ENCODE measurements around the gene MAP3K9.

MAP3K9 gene

DNA sequence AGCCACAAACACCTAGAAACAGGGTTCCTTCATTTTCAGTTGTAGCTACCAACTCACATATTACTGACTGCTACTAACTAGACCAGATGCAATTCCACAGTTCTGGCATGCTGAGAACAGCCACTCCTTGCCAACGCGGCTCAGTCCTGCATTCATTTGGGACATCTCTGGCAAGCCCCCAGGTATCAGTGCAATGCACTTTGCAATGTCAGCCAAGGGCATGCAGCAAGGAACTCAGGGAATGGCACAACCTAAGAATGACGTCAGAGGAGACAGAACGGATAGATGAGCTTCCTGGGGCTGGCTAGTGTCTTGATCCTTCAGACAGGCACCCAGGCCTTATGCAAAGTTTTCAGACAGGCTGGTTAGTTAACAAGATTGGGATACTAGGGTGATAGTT lies 29.6 kb downstream of the MAP3K9 start:
- no peaks in the 10 kb centered on the region for H3K36me3 ChIP-seq (ENCODE audit: insufficient read depth, low read length)
- no peaks in the 10 kb centered on the region for H3K9me3 ChIP-seq (replicated peaks; ENCODE audit: low read length)
- no peak overlapping the region for H3K4me3 ChIP-seq (ENCODE audit: low read length)
- no peak overlapping the region for H3K4me2 ChIP-seq (ENCODE audit: low read length)
- H3K4me1 ChIP-seq (ENCODE audit: control insufficient read depth, insufficient read depth, low read length) = peaks cover 17% of the 10 kb centered on the region
- H3K27me3 ChIP-seq (ENCODE audit: control insufficient read depth, insufficient read depth, low read length) = no peaks in the 10 kb centered on the region
- H3K9ac ChIP-seq (ENCODE audit: low read depth, low read length) = no peak overlapping the region

DNA sequence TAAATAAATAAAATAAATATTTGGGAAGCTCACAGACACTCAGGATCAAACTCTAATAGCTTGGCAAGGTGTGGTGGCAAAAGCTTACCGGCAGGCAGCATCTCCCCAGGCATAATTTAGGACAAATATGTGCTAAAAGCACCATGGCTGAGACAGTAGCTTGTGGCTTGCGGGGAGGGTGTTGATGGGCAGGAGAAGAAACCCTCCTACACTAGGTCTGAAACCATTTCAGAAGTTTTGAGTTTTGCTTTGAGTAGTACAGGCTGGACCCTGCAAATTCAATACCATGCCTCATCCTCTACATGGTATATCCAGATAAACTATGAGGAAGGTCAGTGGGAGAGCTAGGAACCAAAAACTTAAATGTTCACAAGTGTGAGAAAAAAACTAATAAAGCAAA lies 33.1 kb downstream of the MAP3K9 start:
- H3K9ac ChIP-seq (ENCODE audit: low read depth, low read length) = no peak overlapping the region
- H3K36me3 ChIP-seq (ENCODE audit: insufficient read depth, low read length) = no peaks in the 10 kb centered on the region
- H3K4me3 ChIP-seq (ENCODE audit: low read length) = no peak overlapping the region
- H3K27me3 ChIP-seq (ENCODE audit: control insufficient read depth, insufficient read depth, low read length) = peaks cover 8% of the 10 kb centered on the region
- H3K4me2 ChIP-seq (ENCODE audit: low read length) = no peak overlapping the region
- H3K4me1 ChIP-seq (ENCODE audit: control insufficient read depth, insufficient read depth, low read length) = no peaks in the 10 kb centered on the region
- H3K9me3 ChIP-seq (replicated peaks; ENCODE audit: low read length) = no peaks in the 10 kb centered on the region

DNA sequence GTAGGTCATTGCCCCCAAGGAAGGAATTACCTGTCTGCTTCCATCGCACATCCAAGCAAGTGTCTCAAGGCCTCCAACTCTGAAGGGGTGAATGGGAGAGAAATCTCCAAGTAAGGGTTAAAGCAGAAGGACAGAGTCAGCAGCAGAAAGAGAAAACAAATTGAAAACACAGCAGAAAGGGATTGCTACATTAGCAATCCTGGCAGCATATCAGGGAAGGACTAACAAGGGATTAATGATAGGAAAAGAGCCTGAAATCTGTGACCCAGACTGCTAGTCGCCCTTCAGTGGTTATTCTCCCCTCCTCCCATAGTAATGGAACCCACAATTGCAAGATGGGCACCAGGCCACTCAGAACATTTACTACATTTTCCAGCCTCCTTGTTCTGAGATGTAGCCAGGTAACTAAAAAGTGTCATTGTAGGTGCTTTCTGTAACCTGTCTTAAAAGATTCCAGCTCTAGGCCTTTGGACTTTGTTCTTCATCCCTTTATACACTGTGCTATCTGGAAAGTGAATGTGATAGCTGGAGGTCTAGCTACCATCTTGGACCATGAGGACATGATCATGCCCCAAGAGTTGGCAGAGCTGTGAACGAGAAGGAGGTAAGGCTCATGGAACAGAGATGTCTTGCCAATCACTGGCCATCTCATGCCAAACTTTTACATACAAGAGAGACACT lies 36.0 kb downstream of the MAP3K9 start:
- H3K9ac ChIP-seq (ENCODE audit: low read depth, low read length) = no peak overlapping the region
- peaks cover 11% of the 10 kb centered on the region for H3K27me3 ChIP-seq (ENCODE audit: control insufficient read depth, insufficient read depth, low read length)
- H3K4me1 ChIP-seq (ENCODE audit: control insufficient read depth, insufficient read depth, low read length) = no peaks in the 10 kb centered on the region
- no peak overlapping the region for H3K4me3 ChIP-seq (ENCODE audit: low read length)
- H3K36me3 ChIP-seq (ENCODE audit: insufficient read depth, low read length) = no peaks in the 10 kb centered on the region
- no peaks in the 10 kb centered on the region for H3K9me3 ChIP-seq (replicated peaks; ENCODE audit: low read length)
- no peak overlapping the region for H3K4me2 ChIP-seq (ENCODE audit: low read length)

DNA sequence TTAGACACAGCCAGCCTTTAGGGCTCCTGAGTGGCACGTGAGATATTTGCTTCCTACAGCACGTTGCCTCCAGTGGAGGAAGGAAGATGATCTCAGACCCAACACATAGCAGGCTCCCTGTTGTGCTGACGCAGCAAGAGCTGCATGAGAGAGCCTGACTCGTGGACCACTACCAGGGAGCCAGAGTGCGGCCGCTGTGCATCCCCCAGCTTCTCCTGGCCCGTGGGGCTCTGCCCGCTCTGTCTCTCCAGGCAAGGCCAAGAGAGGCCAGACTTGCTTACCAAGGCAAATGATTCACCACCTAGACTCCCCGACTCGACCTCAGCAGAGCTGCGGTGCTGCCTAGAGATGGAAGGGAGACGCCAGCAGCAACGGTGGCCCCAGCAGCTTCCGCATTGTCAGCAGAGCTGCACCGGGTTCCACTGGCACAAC lies 37.5 kb downstream of the MAP3K9 start:
- H3K4me2 ChIP-seq (ENCODE audit: low read length) = no peak overlapping the region
- H3K9me3 ChIP-seq (replicated peaks; ENCODE audit: low read length) = no peaks in the 10 kb centered on the region
- H3K9ac ChIP-seq (ENCODE audit: low read depth, low read length) = no peak overlapping the region
- H3K4me1 ChIP-seq (ENCODE audit: control insufficient read depth, insufficient read depth, low read length) = no peaks in the 10 kb centered on the region
- H3K36me3 ChIP-seq (ENCODE audit: insufficient read depth, low read length) = no peaks in the 10 kb centered on the region
- H3K27me3 ChIP-seq (ENCODE audit: control insufficient read depth, insufficient read depth, low read length) = peaks cover 11% of the 10 kb centered on the region
- no peak overlapping the region for H3K4me3 ChIP-seq (ENCODE audit: low read length)

DNA sequence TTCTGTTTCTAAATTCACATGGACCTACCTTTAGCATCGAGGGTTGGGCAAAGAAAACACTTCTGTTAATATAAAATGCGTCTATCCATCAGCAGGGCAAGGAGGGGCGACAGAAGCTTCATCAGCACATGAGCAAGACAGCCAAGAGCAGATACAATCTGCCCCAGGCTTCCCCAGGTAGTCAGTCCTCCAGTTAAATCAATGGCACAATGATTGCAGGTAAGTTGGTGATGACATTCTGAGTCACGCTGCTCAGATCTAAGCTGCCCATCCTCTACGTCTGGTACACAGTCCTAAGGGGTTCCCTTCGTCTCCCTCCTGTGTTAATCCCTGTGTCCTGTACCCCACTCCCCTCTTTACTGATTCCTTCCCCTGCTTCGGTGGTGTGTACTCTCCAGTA lies 38.8 kb downstream of the MAP3K9 start:
- Histone ChIP-seq H3K36me3 (ENCODE audit: insufficient read depth, low read length) (no peaks in the 10 kb centered on the region), H3K27me3 (ENCODE audit: control insufficient read depth, insufficient read depth, low read length) (peaks cover 11% of the 10 kb centered on the region), H3K4me3 (ENCODE audit: low read length) (no peak overlapping the region), H3K4me2 (ENCODE audit: low read length) (no peak overlapping the region), H3K4me1 (ENCODE audit: control insufficient read depth, insufficient read depth, low read length) (no peaks in the 10 kb centered on the region), H3K9me3 (replicated peaks; ENCODE audit: low read length) (no peaks in the 10 kb centered on the region), H3K9ac (ENCODE audit: low read depth, low read length) (no peak overlapping the region)

DNA sequence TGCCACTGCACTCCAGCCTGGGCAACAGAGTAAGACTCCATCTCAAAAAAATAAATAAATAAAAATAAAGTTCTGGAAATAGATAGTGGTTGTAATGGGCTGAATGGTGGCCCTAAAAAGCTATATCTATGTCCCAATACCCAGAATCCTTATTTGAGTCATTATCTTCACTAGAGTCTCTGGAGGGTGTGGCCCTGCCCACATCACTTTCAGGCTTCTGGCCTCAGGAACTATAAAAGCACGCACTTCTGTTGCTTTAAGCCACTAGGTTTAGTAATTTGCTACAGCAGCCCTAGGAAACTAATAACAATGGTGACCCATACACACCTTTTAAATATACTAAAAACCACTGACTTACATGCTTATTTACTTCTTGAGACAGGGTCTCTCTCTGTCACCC lies 49.9 kb downstream of the MAP3K9 start:
- H3K27me3 ChIP-seq (ENCODE audit: control insufficient read depth, insufficient read depth, low read length) = no peaks in the 10 kb centered on the region
- H3K36me3 ChIP-seq (ENCODE audit: insufficient read depth, low read length) = no peaks in the 10 kb centered on the region
- no peaks in the 10 kb centered on the region for H3K9me3 ChIP-seq (replicated peaks; ENCODE audit: low read length)
- no peak overlapping the region for H3K4me3 ChIP-seq (ENCODE audit: low read length)
- no peak overlapping the region for H3K9ac ChIP-seq (ENCODE audit: low read depth, low read length)
- H3K4me1 ChIP-seq (ENCODE audit: control insufficient read depth, insufficient read depth, low read length) = peaks cover 10% of the 10 kb centered on the region
- H3K4me2 ChIP-seq (ENCODE audit: low read length) = no peak overlapping the region

DNA sequence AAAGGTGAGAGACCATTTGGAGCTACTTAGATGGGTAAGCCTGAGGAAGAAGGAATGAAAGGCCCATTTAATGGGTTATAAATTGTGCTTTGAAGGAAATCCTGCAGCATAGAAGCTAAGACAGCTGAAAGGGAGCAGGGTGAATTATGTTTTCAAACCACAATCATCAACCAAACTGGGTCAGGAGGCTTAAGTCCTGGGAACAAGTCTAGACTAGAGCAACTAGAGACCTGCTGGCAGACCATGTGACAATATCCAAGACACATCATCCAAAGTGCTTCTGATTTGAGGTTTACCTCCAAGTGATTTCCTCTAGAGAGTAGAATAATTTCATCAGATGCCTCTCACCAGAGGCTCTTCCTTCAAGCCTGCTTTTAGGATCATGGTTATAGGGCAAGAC lies 53.7 kb downstream of the MAP3K9 start:
- H3K27me3 ChIP-seq (ENCODE audit: control insufficient read depth, insufficient read depth, low read length) = no peaks in the 10 kb centered on the region
- H3K4me1 ChIP-seq (ENCODE audit: control insufficient read depth, insufficient read depth, low read length) = peaks cover 10% of the 10 kb centered on the region
- H3K36me3 ChIP-seq (ENCODE audit: insufficient read depth, low read length) = no peaks in the 10 kb centered on the region
- H3K9ac ChIP-seq (ENCODE audit: low read depth, low read length) = no peak overlapping the region
- no peaks in the 10 kb centered on the region for H3K9me3 ChIP-seq (replicated peaks; ENCODE audit: low read length)
- no peak overlapping the region for H3K4me2 ChIP-seq (ENCODE audit: low read length)
- no peak overlapping the region for H3K4me3 ChIP-seq (ENCODE audit: low read length)

DNA sequence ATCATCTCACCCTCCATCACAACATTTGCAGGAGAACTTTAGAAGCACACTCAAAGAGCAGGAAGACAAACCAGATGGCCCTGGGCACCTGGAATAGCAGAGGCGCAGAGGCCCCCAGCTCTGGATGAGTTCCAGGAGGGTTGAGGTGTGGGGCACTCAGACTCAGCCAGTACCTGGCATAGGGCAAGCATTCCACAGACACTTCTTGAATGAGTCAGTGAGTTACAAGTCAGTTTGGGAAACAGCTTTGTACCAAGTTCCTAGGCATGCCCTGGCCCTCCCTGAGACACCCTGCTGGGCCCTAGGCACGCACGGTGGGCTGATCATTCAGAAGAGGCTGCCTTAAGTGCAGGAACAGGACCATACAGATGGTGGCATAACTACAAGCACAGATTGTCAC lies 54.3 kb downstream of the MAP3K9 start:
- Histone ChIP-seq H3K36me3 (ENCODE audit: insufficient read depth, low read length) (no peaks in the 10 kb centered on the region), H3K9me3 (replicated peaks; ENCODE audit: low read length) (no peaks in the 10 kb centered on the region), H3K4me3 (ENCODE audit: low read length) (no peak overlapping the region), H3K4me2 (ENCODE audit: low read length) (no peak overlapping the region), H3K9ac (ENCODE audit: low read depth, low read length) (no peak overlapping the region), H3K4me1 (ENCODE audit: control insufficient read depth, insufficient read depth, low read length) (peaks cover 10% of the 10 kb centered on the region), H3K27me3 (ENCODE audit: control insufficient read depth, insufficient read depth, low read length) (no peaks in the 10 kb centered on the region)

DNA sequence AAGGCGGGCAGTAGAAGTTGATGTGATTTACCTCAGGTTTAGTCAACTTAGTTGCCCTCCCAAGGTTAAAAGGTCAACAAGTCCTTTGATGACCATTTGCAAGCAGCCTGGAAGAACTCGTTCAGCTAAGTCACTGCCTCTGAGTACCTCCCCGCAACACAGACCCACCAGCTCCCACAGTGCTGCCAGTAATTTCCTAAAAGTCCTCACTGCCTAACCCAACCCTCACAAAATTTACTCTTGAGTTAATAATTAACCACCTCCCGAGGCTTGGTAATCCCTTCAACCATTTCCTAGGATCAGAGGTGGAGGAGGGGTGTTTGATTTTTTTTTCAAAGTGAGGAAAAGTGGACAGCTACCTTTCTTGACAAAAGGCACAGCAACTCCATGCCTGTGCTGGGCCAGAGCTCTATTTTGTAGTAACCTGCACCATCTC lies 55.8 kb downstream of the MAP3K9 start:
- H3K4me3 ChIP-seq (ENCODE audit: low read length) = no peak overlapping the region
- H3K27me3 ChIP-seq (ENCODE audit: control insufficient read depth, insufficient read depth, low read length) = no peaks in the 10 kb centered on the region
- H3K36me3 ChIP-seq (ENCODE audit: insufficient read depth, low read length) = no peaks in the 10 kb centered on the region
- H3K4me1 ChIP-seq (ENCODE audit: control insufficient read depth, insufficient read depth, low read length) = peaks cover 10% of the 10 kb centered on the region
- H3K9ac ChIP-seq (ENCODE audit: low read depth, low read length) = no peak overlapping the region
- no peaks in the 10 kb centered on the region for H3K9me3 ChIP-seq (replicated peaks; ENCODE audit: low read length)
- H3K4me2 ChIP-seq (ENCODE audit: low read length) = no peak overlapping the region

DNA sequence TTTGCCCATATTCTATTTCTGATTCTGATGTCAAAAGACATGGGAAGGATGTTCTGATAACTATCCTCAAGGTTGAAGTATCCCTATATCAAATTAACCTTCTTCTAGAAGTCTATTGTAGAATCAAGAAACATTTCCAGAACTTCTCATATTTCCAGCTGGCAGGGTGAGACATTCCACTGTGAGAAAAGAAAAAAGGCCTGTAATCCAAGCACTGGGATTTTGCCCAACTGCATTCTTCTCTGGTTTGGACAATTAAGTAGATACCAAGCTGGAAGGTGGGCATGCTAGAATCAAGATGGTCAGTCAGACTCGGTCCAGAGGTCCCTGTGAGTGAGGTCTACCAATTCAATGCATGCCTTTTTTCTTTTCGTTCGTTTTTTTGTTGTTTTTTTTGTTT lies 60.9 kb downstream of the MAP3K9 start:
- Histone ChIP-seq H3K4me3 (ENCODE audit: low read length) (no peak overlapping the region), H3K4me1 (ENCODE audit: control insufficient read depth, insufficient read depth, low read length) (no peaks in the 10 kb centered on the region), H3K4me2 (ENCODE audit: low read length) (no peak overlapping the region), H3K27me3 (ENCODE audit: control insufficient read depth, insufficient read depth, low read length) (no peaks in the 10 kb centered on the region), H3K9ac (ENCODE audit: low read depth, low read length) (no peak overlapping the region), H3K36me3 (ENCODE audit: insufficient read depth, low read length) (no peaks in the 10 kb centered on the region), H3K9me3 (replicated peaks; ENCODE audit: low read length) (no peaks in the 10 kb centered on the region)

DNA sequence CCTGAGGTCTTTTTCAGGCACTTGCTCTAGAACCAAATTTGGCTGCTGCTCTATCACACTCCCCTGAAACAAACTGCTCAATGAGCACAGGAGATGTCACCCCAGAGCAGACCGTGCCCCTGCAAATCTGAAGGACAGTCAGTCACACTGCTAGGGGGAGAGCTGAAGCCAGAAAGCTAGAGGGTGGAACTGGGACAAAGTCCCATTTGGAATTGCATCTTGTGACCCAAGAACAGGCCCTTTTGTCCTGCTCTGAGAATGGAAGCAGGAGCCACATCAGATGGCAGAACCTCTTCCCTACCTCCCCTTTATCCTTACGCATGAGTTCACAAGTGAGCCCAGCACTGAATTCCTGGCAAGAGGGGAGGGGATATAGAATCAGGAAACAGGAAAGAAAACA lies 64.7 kb downstream of the MAP3K9 start:
- H3K4me3 ChIP-seq (ENCODE audit: low read length) = no peak overlapping the region
- H3K4me2 ChIP-seq (ENCODE audit: low read length) = no peak overlapping the region
- no peaks in the 10 kb centered on the region for H3K27me3 ChIP-seq (ENCODE audit: control insufficient read depth, insufficient read depth, low read length)
- H3K36me3 ChIP-seq (ENCODE audit: insufficient read depth, low read length) = no peaks in the 10 kb centered on the region
- no peak overlapping the region for H3K9ac ChIP-seq (ENCODE audit: low read depth, low read length)
- H3K9me3 ChIP-seq (replicated peaks; ENCODE audit: low read length) = no peaks in the 10 kb centered on the region
- H3K4me1 ChIP-seq (ENCODE audit: control insufficient read depth, insufficient read depth, low read length) = no peaks in the 10 kb centered on the region

DNA sequence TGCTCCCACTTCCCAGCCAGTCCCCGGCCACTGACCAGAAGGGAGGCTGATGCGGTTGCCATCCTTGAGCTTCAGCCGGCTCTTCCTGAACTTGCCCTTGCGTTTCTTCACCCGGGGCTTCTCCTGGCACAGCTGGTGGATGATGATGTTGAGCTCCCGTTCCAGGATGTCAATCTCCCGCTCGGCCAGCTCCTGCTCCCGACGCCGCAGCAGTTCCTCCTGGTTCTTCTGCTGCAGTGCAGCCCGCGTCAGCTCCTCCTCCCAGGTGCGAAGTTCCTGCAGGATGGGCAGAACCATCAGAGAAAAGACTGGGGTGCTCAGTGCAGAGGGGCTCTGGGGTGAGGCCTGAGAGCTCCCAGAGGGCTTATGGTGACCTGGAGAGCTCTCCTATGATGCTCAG lies 67.0 kb downstream of the MAP3K9 start:
- Histone ChIP-seq H3K9ac (ENCODE audit: low read depth, low read length) (no peak overlapping the region), H3K4me1 (ENCODE audit: control insufficient read depth, insufficient read depth, low read length) (no peaks in the 10 kb centered on the region), H3K36me3 (ENCODE audit: insufficient read depth, low read length) (no peaks in the 10 kb centered on the region), H3K9me3 (replicated peaks; ENCODE audit: low read length) (no peaks in the 10 kb centered on the region), H3K27me3 (ENCODE audit: control insufficient read depth, insufficient read depth, low read length) (no peaks in the 10 kb centered on the region), H3K4me2 (ENCODE audit: low read length) (no peak overlapping the region), H3K4me3 (ENCODE audit: low read length) (no peak overlapping the region)

Data from skeletal muscle satellite cell (primary cell).